GM19351 (cell line): ENCODE results near the gene MGAT4B.
"Not testable (repeated sequence)": the region's sequence is repeated elsewhere in the genome, so short reads cannot be mapped to it uniquely, and the experiment has no call there.

Experiments used
- ATAC-seq: cut with Tn5 transposase; IDR thresholded peaks from one replicate; pipeline ENCODE4 v1.9.1; 2021; ENCODE audit warnings: mild to moderate bottlenecking, moderate library complexity; ENCODE audit not compliant: unreplicated experiment

MGAT4B gene

GRCh38 chr5:179795863-179796833 is 10.5 kb downstream of the MGAT4B start:
- ATAC-seq: peak; percentile 73

- no peak for ATAC-seq
Observed at GRCh38 chr5:179795049-179795862, 11.4 kb downstream of the MGAT4B start.

DNA sequence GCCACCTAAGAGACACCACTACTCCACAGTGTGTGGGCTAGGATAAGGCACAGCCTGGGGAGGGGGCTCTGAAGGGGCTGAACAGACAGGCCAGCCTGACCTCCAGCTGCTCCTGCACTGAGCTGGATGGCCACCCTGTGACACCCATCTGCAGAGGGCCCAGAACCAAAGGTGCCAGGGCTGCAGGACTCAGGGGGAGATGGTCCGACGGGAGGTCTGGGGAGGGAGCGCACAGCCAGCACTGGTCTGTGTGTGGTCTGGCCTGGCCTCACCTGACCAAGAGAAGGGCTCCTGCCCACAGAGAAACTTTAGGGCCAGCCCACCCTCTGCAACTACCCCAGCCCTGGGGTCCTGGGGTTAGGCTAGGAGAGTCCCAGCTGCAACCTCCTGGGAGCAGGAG is 12.1 kb downstream of the MGAT4B start:
- ATAC-seq: no peak

- ATAC-seq: no peak
Observed at GRCh38 chr5:179794171-179794570, 12.5 kb downstream of the MGAT4B start.

GRCh38 chr5:179793468-179794139 is 13.1 kb downstream of the MGAT4B start, which contains the start of gene LTC4S:
Gene LTC4S, plus strand, starts transcription at chr5:179793986. Its CDS starts 95 bp downstream, at chr5:179794081.
- ATAC-seq: no peak

- ATAC-seq: no peak
Observed at GRCh38 chr5:179792612-179793467, 13.8 kb downstream of the MGAT4B start.

- no peak for ATAC-seq
Observed at GRCh38 chr5:179791881-179792611, 14.6 kb downstream of the MGAT4B start.

DNA sequence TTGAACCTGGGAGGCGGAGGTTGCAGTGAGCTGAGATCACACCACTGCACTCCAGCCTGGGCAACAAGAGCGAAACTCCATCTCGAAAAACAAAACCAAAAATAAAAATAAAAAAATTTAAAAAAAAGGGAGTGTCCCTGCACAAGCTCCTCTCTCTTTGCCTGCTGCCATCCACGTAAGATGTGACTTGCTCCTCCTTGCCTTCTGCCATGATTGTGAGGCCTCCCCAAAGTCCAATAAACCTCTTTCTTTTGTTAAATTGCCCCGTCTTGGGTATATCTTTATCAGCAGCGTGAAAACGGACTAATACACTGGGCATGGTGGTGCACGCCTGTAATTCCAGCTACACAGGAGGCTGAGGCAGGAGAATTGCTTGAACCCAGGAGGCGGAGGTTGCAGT is 17.4 kb downstream of the MGAT4B start:
- ATAC-seq: not testable (repeated sequence)

GRCh38 chr5:179788193-179788854 is 18.3 kb downstream of the MGAT4B start:
- ATAC-seq: no peak

DNA sequence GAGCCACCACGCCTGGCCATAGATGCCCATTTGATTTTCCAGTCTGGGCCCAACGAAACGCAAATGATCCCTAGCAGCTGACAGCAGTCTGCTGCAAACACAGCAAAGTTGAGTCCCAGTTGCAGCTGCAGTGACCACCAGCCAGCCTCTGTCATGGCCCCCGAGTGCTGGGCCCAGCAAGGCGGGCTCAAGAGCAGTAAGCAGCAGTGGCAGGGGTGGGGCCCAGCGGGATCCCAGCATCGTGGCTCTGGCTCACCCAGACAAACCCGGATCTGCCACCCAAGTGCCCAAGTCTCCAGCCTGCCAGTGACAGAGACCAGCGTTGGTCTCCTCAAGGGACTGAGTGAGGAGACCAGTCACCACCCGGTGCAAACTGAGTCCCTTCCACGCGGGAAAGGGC is 19.8 kb downstream of the MGAT4B start:
- ATAC-seq: no peak

DNA sequence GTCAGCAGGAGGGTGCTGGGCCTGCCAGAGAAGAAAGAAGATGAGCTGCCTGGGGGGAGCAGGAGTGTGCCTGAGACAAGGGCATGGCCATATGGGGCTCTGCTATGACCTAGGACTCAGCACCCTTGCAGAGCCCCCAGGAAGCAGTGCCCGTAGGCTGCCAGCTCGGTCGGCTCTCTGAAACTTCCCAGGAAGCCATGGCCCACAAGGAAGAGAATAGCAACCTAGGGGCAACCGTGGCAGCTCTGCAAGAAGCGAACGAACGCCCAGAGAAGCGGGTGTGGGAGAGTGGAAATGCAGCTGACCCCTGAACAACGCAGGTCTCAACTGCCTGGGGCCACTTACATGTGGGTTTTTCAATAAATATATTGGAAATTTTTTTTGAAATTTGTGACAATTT is 23.5 kb downstream of the MGAT4B start:
- no peak for ATAC-seq

DNA sequence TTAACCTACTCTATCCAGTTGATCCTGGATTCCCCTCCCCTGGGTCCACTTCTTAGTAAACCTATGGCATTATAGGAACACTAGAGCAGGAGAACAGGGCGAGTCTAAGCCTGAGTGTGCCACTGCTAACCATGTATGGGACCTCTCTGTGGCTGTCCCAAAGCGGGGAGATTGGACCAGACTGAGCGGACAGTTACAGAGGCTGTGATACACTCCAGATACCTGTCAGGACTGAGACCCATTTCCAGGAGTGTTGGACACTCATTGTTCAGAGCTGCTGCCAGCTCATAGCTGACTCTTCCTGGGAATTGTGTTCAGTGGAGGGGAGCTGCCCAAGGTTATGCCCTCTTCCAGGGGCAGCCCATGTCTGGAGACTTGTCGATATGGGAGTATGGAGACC is 24.8 kb downstream of the MGAT4B start:
- ATAC-seq: no peak

DNA sequence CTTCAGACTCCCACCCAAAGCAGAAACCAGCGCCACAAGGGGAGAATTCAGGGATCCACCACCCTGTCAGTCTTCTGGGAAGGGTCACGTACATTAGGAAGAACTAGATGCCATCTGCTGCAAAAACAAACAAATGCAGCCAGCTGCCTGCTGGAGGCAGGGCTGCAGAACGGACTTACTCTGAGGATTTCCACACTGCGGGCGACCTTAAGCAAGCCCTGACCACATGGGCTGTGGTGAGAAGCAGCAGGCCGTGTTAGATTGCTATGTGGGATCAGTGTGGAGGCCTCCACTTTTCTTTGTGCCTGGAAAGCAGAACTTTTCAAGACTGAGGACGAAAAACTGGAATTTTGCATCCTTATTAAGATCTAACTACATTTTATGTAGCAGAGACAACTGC is 26.3 kb downstream of the MGAT4B start:
- no peak for ATAC-seq

GRCh38 chr5:179779826-179780225 is 26.8 kb downstream of the MGAT4B start:
- ATAC-seq: no peak

- no peak for ATAC-seq
Observed at GRCh38 chr5:179778591-179778990, 28.1 kb downstream of the MGAT4B start.

GRCh38 chr5:179777909-179778308 is 28.8 kb downstream of the MGAT4B start:
- no peak for ATAC-seq

GRCh38 chr5:179777456-179777855 is 29.2 kb downstream of the MGAT4B start:
- ATAC-seq: no peak

DNA sequence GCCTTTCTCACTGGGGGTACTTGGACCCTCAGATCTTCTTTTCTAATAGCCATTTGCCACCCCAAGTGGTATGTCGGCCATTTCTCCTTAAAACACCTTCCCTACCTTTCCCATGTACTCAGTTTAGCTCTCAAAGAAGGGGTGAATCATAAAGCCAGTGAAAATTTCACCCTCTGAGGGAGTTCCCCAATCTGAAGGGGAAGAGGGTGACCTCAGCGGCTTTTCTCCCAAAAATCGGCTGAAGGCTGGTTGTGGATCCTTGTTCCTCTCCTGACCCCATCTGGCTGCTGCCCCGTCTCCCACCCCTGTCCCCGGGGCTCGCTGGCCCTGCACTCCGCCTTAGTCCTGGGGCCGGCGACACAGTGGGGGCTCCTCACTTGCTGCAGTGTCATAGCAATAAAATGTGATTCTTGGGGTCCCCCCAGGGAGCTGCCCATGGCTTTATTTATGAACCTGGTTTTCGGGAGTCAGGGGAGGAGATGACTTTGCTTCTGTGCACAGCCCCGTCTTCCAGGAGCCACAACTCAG is 30.2 kb downstream of the MGAT4B start:
- ATAC-seq: no peak

- no peak for ATAC-seq
Observed at GRCh38 chr5:179774442-179774841, 32.2 kb downstream of the MGAT4B start.
